HG02798 (cell line): Measurements from ENCODE around the gene TUFM.
"Not testable (repeated sequence)": the region's sequence is repeated elsewhere in the genome, so short reads cannot be mapped to it uniquely, and the experiment has no call there.

Source experiments
- ATAC-seq: cut with Tn5 transposase; IDR thresholded peaks from one replicate; pipeline ENCODE4 v1.9.1; 2021; ENCODE audit warnings: mild to moderate bottlenecking; ENCODE audit not compliant: unreplicated experiment, poor library complexity

The TUFM gene

DNA sequence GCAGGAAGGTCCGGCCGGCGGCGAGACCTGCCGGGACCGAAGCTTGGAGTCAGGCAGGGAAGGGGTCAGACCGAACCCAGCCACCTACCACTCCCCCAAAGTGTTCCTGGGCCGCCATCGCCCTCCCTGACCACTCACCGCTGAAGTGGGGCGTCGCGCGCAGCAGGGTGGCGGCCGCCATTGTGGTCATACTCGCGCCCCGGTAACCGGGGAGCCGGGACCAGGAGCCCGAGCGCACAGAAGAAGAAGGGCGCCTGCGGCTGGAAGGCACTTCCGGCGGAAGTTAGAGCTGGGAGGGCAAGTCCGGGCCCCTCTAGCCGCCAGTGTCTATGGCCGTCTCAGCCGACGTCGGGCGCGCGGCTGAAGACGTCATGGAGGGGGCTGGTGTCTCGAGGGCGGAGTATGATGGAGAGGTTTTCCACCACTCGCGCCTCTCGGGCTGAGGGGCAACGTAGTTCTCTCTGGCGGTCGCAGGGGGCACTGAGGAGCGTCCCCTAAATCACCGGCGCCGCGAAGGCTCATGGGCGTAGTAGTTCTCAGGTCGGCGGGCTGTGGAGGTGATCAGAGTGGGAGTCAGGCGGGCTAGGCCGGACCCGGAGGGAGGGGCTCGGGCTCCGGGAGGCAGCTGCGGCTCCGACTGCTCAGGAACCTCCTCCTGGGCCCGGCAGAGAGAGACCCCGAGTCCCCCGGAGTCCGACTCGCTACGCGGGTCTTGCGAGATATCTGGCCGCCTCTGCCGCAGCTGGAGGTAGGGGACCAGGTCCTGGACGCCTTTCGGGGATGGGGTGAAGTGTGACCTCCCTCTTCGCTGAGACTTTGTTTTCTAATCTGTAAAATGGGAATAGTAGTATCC lies at the start of gene TUFM:
TUFM (minus strand) TSS at position 269 of the 853 bp plus-strand sequence; CDS start at position 190, 79 bp downstream.
- ATAC-seq = peak; percentile 94

DNA sequence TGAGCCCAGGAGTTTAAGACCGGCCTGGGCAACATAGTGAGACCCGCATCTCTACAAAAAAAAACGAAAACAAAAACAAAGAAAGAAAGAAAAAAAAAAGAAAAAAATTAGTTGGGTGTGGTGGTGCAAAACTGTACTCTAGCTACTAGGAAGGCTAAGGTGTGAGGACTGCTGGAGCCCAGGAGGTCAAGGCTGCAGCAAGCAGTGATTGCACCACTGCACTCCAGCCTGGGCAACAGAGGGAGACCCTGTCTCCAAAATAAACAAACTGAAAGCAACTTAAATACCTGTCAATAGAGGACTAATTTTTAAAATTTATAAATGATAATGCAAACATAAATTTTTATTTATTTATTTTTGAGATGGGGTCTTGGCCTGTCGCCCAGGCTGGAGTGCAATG lies 49.5 kb upstream of the TUFM start:
- no peak for ATAC-seq

DNA sequence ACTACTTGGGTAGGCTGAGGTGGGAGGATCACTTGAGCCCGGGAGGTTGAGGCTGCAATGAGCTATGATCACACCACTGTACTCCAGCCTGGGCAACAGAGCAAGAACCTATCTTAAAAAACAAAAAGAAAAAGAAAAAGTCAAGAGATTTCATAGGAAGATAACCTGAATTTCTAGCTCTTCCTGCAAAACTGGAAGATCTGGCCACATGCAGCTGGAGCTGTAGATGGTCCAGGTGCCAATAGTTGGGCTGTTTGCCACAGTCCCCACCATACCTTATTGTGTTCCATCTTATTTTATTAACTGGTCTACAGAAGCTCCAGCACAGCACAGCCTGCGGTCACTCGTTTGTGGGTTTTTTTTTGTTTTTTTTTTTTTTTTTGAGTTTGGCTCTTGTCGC lies 47.1 kb upstream of the TUFM start:
- no peak for ATAC-seq

DNA sequence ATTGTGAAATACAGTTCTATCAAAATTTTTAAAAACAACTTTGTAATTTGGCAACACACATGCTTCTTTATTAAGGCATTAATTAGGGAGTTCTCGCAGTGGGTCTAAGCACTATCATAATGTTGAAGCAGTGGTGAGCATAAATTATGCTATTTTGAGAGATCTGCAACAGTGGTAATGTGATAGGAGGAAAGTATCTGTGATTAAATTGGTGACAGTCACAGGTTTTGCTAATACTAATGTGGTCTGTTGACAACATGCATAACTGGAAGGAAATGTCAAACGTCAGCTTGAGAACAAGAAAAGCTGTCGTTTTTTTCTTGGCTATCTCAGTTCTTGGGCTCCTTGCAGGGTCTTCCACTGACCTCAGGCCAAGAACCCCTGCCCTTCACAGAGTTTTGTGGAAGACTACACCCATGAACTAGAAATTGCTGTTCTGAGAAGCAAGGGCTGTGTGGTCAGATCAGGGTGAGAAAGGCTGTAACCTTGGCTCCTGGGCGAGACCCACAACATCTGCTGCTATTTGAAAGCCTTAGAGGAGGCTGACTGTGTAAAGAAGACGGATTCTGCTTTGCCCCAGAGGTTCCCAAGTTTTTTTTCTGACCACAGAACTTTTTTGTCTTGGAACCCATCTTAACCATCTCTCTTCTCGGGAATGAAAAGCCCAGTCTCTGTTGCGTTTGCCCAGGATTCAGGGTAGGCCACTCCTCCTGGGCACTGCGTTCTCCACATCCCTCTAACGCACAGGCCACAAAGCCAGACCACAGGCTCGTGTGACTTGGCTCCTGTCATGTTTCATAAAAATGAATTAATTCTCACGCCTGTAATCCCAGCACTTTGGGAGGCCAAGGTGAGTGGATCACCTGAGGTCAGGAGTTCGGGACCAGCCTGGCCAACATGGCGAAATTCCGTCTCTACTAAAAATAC lies 46.1 kb upstream of the TUFM start:
- ATAC-seq = no peak

DNA sequence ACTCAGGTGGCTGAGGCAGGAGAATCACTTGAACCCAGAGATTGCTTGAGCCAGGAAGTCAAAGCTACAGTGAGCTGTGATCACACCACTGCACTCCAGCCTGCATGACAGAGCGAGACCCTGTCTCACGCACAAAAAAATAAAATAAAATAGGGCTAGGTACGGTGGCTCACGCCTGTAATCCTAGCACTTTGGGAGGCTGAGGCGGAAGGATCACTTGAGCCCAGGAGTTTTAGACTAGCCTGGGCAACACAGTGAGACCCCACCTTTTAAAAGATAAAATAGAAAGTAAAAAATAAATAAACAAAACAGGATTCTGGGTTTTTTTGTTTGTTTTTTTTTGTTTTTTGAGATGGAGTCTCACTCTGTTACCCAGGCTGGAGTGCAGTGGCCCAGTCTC lies 44.2 kb upstream of the TUFM start:
- ATAC-seq = not testable (repeated sequence)

DNA sequence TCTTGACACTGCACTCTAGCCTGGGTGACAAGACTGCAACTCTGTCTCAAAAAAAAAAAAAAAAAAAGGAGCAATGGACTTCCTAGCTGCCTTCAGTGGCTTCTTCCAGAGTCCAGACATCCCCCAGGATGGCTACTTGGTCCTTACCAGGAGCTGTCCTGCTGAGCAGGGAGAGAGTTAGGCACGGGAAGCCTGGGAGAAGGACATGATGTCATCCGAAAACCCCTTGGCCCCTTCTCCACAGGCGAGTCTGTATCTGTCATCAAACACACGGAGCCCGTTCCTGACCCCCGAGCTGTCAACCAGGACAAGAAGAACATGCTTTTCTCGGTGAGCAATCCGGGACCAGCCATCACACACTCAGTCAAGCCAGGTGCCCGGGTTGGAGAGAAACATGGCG lies 40.8 kb upstream of the TUFM start:
- ATAC-seq = no peak

DNA sequence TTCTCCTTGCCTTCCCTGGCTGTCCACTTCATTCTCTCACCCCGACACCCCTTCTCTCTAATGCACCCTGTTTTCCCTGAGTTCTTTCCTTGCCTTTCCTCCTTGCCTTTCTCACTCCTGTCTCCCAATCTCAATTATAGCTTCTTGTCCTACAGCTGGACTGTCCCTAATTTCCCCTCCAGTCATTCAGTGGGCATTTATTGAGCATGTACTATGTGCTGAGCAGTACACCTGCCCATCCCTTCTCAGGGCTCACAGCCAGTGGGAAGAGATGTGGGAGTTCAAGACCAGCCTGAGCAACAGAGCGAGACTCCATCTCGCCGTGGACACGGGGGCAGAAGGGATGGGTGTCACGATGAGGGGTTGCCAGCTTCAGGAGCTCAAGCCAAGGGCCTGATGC lies 37.9 kb upstream of the TUFM start:
- ATAC-seq = no peak

DNA sequence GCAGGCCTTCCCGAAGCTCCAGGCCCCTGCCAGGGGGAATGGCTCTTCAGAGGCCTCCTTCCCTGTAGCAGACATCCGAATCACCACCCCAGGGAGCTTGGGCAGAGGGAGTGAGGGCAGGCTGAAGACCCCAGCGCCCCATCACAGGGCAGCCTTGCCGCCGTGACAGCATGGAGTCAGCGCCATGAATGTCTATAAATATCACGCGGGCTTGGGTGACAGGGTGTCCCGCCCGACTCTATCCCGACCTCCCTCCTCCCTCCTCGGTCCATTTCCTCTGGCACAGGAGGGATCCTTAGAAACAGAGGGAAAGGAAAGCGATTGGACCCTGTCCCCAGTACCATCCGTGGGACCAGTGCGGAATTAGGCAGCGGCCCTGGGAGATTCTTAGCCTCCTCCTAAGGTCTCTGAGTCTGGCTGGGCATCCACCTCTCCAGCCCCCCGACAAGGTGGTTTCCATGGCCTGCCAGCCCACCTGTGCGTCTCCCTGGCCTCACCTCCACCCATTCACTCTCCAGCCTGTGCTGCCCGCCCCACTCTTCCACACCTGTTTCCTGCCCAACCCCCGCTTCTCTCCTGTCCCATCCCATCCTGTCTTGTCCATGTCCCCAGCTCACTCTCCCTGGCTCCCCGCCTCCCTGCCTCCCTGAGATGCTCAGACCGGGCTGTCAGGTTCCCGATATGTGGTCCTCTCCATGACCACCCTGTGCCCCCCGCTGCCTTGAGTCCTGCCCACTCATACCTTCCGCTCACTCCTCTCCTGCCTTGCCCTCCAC lies 37.3 kb upstream of the TUFM start:
- ATAC-seq = no peak

DNA sequence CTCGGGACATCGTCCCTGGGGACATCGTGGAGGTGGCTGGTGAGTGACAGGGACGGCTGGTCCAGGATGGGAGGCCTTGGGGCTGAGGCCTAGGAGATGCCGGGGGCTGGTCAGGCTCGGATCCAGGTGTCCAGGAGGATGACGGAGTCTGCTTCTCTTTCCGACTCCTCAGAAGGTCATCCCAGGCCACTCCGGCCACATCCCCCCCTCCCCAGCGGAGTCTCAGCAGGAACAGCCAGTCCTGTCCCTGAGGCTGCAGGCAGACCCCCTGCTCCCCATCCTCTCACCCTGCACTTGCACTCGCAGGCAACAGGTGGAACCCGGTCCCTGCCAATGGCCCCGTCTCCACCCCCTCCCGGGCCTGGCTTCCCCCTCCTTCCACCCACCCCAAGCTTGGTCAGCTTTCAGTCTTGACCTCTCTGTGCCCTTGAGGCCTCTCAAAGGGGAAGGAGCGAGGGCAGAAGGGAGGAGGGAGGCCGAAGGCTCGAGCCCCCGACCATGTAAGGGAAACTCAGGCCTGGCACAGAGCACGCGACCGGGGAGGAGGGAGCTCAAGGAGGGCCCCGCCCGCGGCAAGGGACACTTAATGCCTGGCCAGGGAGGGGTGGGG lies 36.5 kb upstream of the TUFM start:
- no peak for ATAC-seq

DNA sequence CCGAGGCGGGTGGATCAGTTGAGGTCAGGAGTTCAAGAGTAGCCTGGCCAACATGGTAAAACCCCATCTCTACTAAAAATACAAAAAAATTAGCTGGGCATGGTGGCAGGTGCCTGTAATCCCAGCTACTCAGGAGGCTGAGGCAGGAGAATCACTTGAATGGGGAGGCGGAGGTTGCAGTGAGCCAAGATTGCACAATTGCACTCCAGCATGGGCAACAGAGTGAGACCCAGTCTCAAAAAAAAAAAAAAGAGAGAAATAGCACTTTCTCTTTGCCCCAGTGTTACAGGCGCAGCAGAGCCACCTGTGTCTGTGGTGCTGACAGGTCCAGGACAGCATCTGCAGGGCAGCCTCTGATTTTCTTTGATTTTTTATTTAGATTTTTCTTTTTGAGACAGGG lies 35.4 kb upstream of the TUFM start:
- not testable (repeated sequence) for ATAC-seq

DNA sequence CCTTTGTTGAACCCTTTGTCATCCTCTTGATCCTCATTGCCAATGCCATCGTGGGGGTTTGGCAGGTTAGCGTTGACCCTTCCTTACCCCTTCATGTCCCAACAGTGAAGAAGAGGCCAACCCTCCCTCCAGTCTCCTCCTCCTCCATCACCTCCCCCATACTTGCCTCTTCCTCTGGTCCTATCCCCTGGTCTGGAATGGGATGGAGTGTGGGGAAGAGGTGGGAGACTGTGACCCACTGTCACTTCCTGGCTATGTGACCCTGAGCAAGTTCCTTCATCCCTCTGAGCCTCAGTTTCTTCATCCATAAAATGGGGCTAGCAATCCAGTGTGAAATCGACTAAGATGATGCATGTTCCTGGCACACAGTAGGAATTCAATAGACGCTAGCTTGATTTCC lies 34.8 kb upstream of the TUFM start:
- no peak for ATAC-seq

DNA sequence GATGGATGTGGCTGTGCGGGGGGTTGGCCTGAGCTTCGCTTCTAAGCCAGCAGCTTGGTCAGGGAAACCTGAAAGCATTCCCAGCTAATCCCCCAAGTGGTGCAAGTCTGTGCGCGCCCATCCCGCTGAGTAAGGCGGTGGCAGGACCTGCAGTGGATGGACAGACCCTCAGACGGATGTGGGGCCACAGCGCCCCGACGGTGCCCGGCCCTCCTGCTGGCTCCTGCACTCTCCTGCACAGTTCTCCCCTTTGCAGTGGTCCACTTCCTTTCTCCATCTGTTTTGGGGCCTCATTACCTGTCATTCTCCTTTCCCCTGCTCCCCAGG lies 34.4 kb upstream of the TUFM start:
- no peak for ATAC-seq

DNA sequence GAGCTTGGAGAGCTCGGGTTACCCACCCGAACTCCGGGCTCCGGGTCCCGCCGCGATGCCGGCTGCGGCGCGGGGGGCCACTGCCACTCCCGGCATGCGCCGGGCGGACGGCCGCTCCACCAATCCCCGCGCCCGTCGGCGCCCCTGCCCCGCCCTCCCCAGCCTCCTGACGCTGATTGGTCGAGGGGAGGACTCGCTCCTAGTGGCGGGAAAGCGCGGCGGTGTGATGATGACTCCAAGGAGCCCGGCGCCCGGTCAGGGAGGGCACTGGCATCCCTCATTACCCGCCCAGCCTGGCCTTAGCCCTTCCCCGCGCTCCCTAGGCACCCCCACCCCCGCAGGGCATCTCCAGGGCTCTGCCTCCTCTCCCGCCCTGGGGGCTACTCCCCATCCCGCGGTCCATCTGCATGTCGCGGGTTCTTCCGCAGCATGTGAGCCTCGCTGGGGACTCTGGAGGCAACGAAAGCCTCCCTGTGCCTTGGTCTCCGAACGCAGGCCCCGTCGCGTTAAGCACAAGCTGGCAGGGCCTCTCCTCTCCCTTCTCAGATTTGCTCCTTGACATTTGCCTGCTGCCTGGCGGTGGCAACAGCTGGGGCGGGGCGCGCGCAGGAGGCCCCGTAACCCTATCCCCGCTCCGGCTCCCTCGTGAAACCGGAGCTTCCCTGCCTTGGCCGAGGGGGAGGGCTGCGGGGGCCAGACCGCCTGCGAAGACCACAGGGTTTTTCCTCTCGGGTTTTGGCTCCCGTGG lies 33.9 kb upstream of the TUFM start:
- peak; percentile 94 for ATAC-seq

DNA sequence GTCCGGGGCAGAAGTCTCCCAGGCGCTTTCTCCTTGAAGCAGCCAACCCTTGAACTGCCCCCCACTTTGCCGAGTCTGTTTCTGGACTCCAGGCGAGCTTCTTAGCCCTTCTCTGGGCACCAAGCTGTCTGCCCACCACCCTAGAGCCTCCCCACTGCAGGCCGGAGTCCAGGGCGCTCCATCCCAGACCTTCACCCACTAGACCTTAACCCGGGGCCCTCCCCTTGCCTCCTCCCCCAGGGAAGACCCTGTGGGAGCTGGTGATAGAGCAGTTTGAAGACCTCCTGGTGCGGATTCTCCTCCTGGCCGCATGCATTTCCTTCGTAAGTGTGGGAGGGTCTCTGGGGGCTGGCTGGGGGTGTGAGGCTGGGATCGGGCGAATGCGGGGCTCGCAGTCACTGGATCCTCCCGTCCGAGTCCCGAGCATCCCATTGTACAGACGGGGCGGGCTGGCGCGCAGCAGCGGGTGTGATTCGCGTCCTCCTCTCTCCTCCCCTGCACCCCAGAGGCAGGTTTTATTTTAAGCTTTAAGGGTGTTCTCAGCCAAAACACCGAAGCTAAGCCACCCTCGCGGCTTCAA lies 33.2 kb upstream of the TUFM start:
- peak; percentile 29 for ATAC-seq

DNA sequence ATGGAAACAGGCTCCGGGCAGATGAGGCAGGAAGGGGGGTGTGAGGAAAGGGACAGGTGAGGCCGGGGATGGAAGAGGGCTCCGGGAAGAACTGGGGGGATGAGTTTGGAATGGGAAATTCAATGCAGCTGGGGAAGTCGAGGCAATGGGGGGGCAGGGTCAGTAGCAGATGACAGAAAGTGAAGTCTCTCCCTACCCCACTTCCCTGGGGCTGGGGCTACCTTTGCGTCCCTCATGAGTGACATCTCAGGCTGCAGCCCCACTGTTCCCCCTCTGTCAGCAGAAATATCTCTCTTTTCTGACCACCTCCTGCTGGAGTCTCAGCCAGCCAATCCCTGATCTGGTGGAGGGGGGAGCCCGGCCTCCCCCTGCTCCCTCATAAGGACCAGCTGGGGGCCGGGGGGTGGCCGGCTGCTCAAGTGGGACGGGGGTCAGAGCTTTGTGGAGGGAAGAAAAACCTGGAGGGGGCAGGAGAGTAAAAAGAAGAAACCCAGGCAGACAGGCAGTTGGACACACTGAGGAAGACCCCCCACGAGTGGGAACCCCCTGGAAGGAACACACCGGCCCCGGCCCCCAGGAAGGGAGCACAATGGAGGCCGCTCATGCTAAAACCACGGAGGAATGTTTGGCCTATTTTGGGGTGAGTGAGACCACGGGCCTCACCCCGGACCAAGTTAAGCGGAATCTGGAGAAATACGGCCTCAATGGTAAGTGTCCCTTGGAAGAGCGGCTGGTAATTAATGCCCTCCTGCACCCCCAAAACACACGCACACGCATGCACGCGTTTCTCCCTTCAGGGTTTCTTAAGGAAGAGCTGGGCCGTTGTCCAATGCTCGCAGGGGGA lies 32.2 kb upstream of the TUFM start, which contains the start of gene ATP2A1:
ATP2A1 (plus strand) TSS at position 406 of the 844 bp plus-strand sequence; CDS start at position 590, 184 bp downstream.
- ATAC-seq = no peak

DNA sequence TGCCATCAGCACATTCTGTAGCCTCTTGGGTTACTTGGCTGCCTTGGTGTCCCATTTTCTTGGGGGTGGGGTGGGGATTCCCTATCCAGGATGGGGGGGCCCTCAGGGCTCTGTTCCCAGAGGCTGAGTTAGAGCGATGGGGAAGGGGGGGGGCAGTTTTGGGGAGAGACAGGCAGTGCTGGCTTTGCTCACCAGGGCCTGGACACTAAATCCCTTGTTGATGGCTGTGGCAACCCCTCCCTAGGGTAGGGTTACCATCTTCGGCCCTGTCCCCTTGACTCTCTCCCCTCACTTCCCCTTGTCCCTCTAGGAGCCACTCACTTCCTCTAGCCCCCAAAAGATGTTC lies 31.5 kb upstream of the TUFM start:
- no peak for ATAC-seq

DNA sequence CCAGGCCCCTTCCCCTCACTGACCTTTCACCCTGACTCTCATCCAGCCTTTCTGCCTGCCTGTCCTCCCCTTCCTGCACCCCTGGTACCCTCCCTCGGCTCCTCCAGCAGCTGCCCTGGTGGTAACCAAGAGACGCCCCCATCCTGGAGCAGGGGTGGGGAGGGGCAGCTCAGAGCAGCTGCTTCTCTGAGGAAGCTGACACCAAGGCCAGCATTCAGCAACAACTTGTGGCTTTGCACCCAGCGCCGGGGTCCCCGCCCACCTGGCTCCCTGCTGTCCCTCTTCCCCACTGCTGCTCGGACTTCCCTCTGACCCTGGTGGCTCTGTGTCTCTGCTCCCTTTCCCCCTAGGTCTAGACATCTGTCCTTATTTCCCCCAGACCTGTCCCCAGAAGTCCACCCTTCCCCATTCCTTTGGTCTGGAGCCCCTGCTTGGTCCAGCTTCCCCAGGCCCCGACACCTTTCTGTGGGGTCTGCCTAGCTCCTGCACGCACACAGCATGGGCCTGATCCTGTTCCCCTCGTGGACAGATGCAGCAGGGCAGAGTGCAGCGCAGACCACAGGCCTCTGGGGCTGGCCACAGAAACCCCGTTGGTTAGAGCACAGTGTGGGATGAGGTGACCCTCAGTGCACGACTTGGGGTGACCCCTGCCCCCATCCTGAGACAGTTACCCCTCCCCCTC lies 31.0 kb upstream of the TUFM start:
- no peak for ATAC-seq
